HCT116 (cell line): ENCODE measurements around the gene EPS8L2. TPM values are rescaled to one million over a fixed set of nuclear protein-coding genes. Genes with fewer than 3 reads are reported as not detected.

ENCODE experiments used
- ATAC-seq: fragments of 200-7000 bp; cut with Tn5 transposase; 2 replicates; pipeline ENCODE4 v1.9.1; 2020; ENCODE audit warnings: mild to moderate bottlenecking, moderate library complexity
- BruUV-seq: library from RNA; stranded (reverse); fragments of 400-500 nt; replicated peaks from 2 replicates; lab custom pipeline; 2021; lab: Mats Ljungman, UMichigan
- CTCF ChIA-PET: fragments of 300-600 bp; sonication (Branson Sonifier 250); formaldehyde crosslinking; loops from one replicate; lab custom pipeline; 2021; ENCODE audit warnings: antibody characterized with exemption; lab: Charles Lee
- POLR2A ChIA-PET: fragments of 300-600, 350-600 bp; sonication (Branson Sonifier 250); formaldehyde crosslinking; loops from one replicate; lab custom pipeline; 2021; ENCODE audit warnings: antibody characterized with exemption; lab: Charles Lee
- RAD21 ChIA-PET, 2 experiments: fragments of 300-600 bp; sonication (Branson Sonifier 250); formaldehyde crosslinking; loops; one replicate each; lab custom pipeline; 2023; ENCODE audit warnings: low total read pairs in 2 of 2; ENCODE audit not compliant: uncharacterized antibody in 2 of 2, unreplicated experiment in 2 of 2, low non-redundant PET in 1 of 2; lab: Charles Lee
- DNase-seq: peaks from one replicate; pipeline ENCODE4 v3.0.0-alpha.2; 2010; ENCODE audit warnings: low read depth, low spot score
- H2AFZ ChIP-seq: fragments of 200-600 bp; shearing (Covaris generic), sonication (generic); 2 replicates; pipeline ENCODE4 v1.6.1; 2017; ENCODE audit warnings: low read depth, mixed run types, mixed read lengths, antibody characterized with exemption, low read length; ENCODE audit not compliant: poor library complexity, severe bottlenecking
- H3K27ac ChIP-seq: 2 replicates; pipeline ENCODE4 v1.5.1; 2012; ENCODE audit warnings: low read depth, low read length
- H3K27me3 ChIP-seq: fragments of 200-600 bp; sonication (generic); 2 replicates; pipeline ENCODE4 v1.6.1; 2016; ENCODE audit warnings: mixed run types, low read length, mixed read lengths; ENCODE audit not compliant: insufficient read depth
- H3K36me3 ChIP-seq, 2 experiments: fragments of 200-500 bp in 1 of 2; fragments of 200-600 bp in 1 of 2; sonication (Bioruptor generic) in 1 of 2; sonication (generic) in 1 of 2; 2 replicates each; pipeline versions ENCODE4 v1.5.1 to v1.6.1; 2014 to 2016; ENCODE audit warnings: low read length in 2 of 2, inconsistent platforms in 1 of 2, mixed read lengths in 1 of 2, mixed run types in 1 of 2; ENCODE audit not compliant: insufficient read depth in 2 of 2, control insufficient read depth in 1 of 2
- H3K4me1 ChIP-seq, 2 experiments: fragments of 200-600 bp in 1 of 2; sonication (generic) in 1 of 2; 2 replicates each; pipeline versions ENCODE4 v1.5.1 to v1.6.1; 2012 to 2017; ENCODE audit warnings: low read length in 2 of 2, inconsistent platforms in 1 of 2, mild to moderate bottlenecking in 1 of 2, mixed read lengths in 1 of 2, mixed run types in 1 of 2, moderate library complexity in 1 of 2; ENCODE audit not compliant: insufficient read depth in 2 of 2, control insufficient read depth in 1 of 2
- H3K4me2 ChIP-seq: fragments of 200-600 bp; sonication (generic); 2 replicates; pipeline ENCODE4 v1.6.1; 2017; ENCODE audit warnings: mixed run types, low read length, mixed read lengths
- H3K4me3 ChIP-seq, 2 experiments: fragments of 200-600 bp in 1 of 2; sonication (generic) in 1 of 2; replicated peaks in 1 of 2; 2 replicates each; pipeline ENCODE4 v1.5.1; 2011 to 2016; ENCODE audit warnings: low read length in 2 of 2, control low read depth in 1 of 2, low read depth in 1 of 2, mild to moderate bottlenecking in 1 of 2, mixed read lengths in 1 of 2, mixed run types in 1 of 2
- H3K79me2 ChIP-seq: fragments of 200-600 bp; sonication (generic); 2 replicates; pipeline ENCODE4 v1.6.1; 2017; ENCODE audit warnings: mild to moderate bottlenecking, mixed run types, low read length, moderate library complexity, mixed read lengths; ENCODE audit not compliant: insufficient read depth
- H3K9ac ChIP-seq: fragments of 200-600 bp; sonication (generic); 2 replicates; pipeline ENCODE4 v1.6.1; 2016; ENCODE audit warnings: low read length, mixed read lengths
- H3K9me2 ChIP-seq: fragments of 200-600 bp; sonication (generic), shearing (Covaris generic); 2 replicates; pipeline ENCODE4 v1.6.1; 2017; ENCODE audit warnings: mixed run types, mild to moderate bottlenecking, moderate library complexity; ENCODE audit not compliant: insufficient read depth
- H3K9me3 ChIP-seq, 2 experiments: fragments of 200-500 bp in 1 of 2; fragments of 200-600 bp in 1 of 2; sonication (Bioruptor generic) in 1 of 2; sonication (generic) in 1 of 2; 2 replicates each; pipeline ENCODE4 v1.6.1; 2014 to 2017; ENCODE audit warnings: low read length in 2 of 2, mixed read lengths in 2 of 2, inconsistent platforms in 1 of 2, low read depth in 1 of 2, mild to moderate bottlenecking in 1 of 2, mixed run types in 1 of 2, moderate library complexity in 1 of 2; ENCODE audit not compliant: control insufficient read depth in 1 of 2, insufficient read depth in 1 of 2
- H4K20me1 ChIP-seq: fragments of 200-600 bp; sonication (generic), shearing (Covaris generic); 2 replicates; pipeline ENCODE4 v1.6.1; 2017; ENCODE audit warnings: mixed run types, mild to moderate bottlenecking, moderate library complexity; ENCODE audit not compliant: insufficient read depth
- CEBPB ChIP-seq: IDR thresholded peaks from 2 replicates; pipeline ENCODE4 v1.6.1; 2012; ENCODE audit warnings: low read depth
- CTCF ChIP-seq, 3 experiments: fragments of 200-600 bp in 1 of 3; sonication (generic) in 1 of 3; IDR thresholded peaks in 2 of 3; conservative IDR thresholded peaks in 1 of 3; 2 replicates each; pipeline ENCODE4 v1.5.1; 2012 to 2017; ENCODE audit warnings: low read depth in 2 of 3, low read length in 2 of 3, antibody characterized with exemption in 1 of 3, borderline replicate concordance in 1 of 3, control low read depth in 1 of 3, mild to moderate bottlenecking in 1 of 3, mixed read lengths in 1 of 3, mixed run types in 1 of 3, moderate library complexity in 1 of 3; ENCODE audit not compliant: insufficient read depth in 1 of 3
- EZH2 ChIP-seq: fragments of 200-600 bp; sonication (generic); IDR thresholded peaks from 2 replicates; pipeline ENCODE4 v1.6.1; 2017; ENCODE audit warnings: antibody characterized with exemption, mixed run types
- EZH2phosphoT487 ChIP-seq: fragments of 200-600 bp; IDR thresholded peaks from 2 replicates; pipeline ENCODE4 v1.6.1; 2018; ENCODE audit warnings: antibody characterized with exemption, borderline replicate concordance
- FOSL1 ChIP-seq: IDR thresholded peaks from 2 replicates; pipeline ENCODE4 v1.6.1; 2012; ENCODE audit warnings: low read depth
- JUND ChIP-seq: IDR thresholded peaks from 2 replicates; pipeline ENCODE4 v1.6.1; 2012
- POLR2A ChIP-seq: IDR thresholded peaks from 2 replicates; pipeline ENCODE4 v1.7.0; 2011; ENCODE audit warnings: borderline replicate concordance; ENCODE audit not compliant: insufficient read depth, insufficient read length; ENCODE audit errors: extremely low read depth
- SP1 ChIP-seq: IDR thresholded peaks from 2 replicates; pipeline ENCODE4 v1.6.1; 2012; ENCODE audit warnings: low read depth
- TCF7L2 ChIP-seq: IDR thresholded peaks from 2 replicates; pipeline ENCODE4 v1.7.0; 2011; ENCODE audit warnings: borderline replicate concordance, inconsistent platforms; ENCODE audit not compliant: insufficient read depth, insufficient read length; ENCODE audit errors: extremely low read depth
- YY1 ChIP-seq: IDR thresholded peaks from 2 replicates; pipeline ENCODE4 v1.6.1; 2011; ENCODE audit warnings: low read length, low read depth, moderate library complexity, mild to moderate bottlenecking; ENCODE audit not compliant: insufficient replicate concordance; ENCODE audit errors: extremely low read depth
- ZFX ChIP-seq: fragments of 450-650 bp; IDR thresholded peaks from 2 replicates; pipeline ENCODE4 v1.6.1; 2017
- intact Hi-C: fragments of 100-400 bp; cut with micrococcal nuclease; formaldehyde crosslinking; loops from 2 replicates; pipeline ENCODE4 v1.10.0; 2022
- total RNA-seq: library from RNA; stranded (reverse); gene quantifications from one replicate; pipeline ENCODE4 v1.2.1, GENCODE V29; 2021; ENCODE audit not compliant: unreplicated experiment
- TF ChIP-seq, protein P1 (sequence below): IDR thresholded peaks from 2 replicates; pipeline ENCODE4 v1.6.1; 2011; ENCODE audit warnings: mild to moderate bottlenecking, low read length, moderate library complexity; ENCODE audit not compliant: insufficient replicate concordance; ENCODE audit errors: extremely low read depth
- TF ChIP-seq, protein P2 (sequence below): IDR thresholded peaks from 2 replicates; pipeline ENCODE4 v1.6.1; 2012

Gene EPS8L2
- total RNA-seq, 1 experiment from 2014 or later, result 157 TPM

- H2AFZ ChIP-seq, result no peak overlapping the region
- intact Hi-C loops, result no loop called here
- H3K27ac ChIP-seq, result peak overlapping the region; percentile 18; the same call in 1 of the 2 replicates
- ChIA-PET POLR2A (no interaction called here), RAD21 (no interaction called here), CTCF (no interaction called here)
- no peak overlapping the region for H3K4me3 ChIP-seq
- no peak for TF ChIP-seq JUND
- TF ChIP-seq EZH2phosphoT487, result no peak
- no peak for TF ChIP-seq POLR2A
- TF ChIP-seq, protein P1, sequence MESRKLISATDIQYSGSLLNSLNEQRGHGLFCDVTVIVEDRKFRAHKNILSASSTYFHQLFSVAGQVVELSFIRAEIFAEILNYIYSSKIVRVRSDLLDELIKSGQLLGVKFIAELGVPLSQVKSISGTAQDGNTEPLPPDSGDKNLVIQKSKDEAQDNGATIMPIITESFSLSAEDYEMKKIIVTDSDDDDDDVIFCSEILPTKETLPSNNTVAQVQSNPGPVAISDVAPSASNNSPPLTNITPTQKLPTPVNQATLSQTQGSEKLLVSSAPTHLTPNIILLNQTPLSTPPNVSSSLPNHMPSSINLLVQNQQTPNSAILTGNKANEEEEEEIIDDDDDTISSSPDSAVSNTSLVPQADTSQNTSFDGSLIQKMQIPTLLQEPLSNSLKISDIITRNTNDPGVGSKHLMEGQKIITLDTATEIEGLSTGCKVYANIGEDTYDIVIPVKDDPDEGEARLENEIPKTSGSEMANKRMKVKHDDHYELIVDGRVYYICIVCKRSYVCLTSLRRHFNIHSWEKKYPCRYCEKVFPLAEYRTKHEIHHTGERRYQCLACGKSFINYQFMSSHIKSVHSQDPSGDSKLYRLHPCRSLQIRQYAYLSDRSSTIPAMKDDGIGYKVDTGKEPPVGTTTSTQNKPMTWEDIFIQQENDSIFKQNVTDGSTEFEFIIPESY, result no peak
- TF ChIP-seq FOSL1, result no peak
- TF ChIP-seq CTCF (IDR thresholded peaks at IDR 0.05 in 2 of 3, conservative IDR thresholded peaks at IDR 0.05 in 1 of 3; ENCODE audit: borderline replicate concordance in 1 of 3, insufficient read depth in 1 of 3, low read depth in 2 of 3, low read length in 2 of 3), result no peak
- TF ChIP-seq, protein P2, sequence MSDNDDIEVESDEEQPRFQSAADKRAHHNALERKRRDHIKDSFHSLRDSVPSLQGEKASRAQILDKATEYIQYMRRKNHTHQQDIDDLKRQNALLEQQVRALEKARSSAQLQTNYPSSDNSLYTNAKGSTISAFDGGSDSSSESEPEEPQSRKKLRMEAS, result no peak
- TF ChIP-seq EZH2, result no peak
- no peak for TF ChIP-seq TCF7L2
- TF ChIP-seq SP1, result no peak
- TF ChIP-seq CEBPB, result no peak
- no peak for TF ChIP-seq YY1
- no peak for TF ChIP-seq ZFX
- ATAC-seq (no peak; the same call in 1 of the 2 replicates), DNase-seq (no peak)
- peaks cover 60% of the 10 kb centered on the region for H3K79me2 ChIP-seq
- no peak overlapping the region for H3K9ac ChIP-seq
- no peaks in the 10 kb centered on the region for H4K20me1 ChIP-seq
- no peaks in the 10 kb centered on the region for H3K27me3 ChIP-seq
- no TSS peak for BruUV-seq
- H3K36me3 ChIP-seq, result peaks cover 19 to 50% of the 10 kb centered on the region in 2 experiments
- H3K9me2 ChIP-seq, result no peaks in the 10 kb centered on the region
- H3K9me3 ChIP-seq, result no peaks in the 10 kb centered on the region
- peaks cover 8 to 21% of the 10 kb centered on the region in 2 experiments for H3K4me1 ChIP-seq
- no peak overlapping the region for H3K4me2 ChIP-seq
These were observed 65.7 kb downstream of the EPS8L2 start for GRCh38 chr11:771617-772204.
